HepG2 (cell line): ENCODE data around the gene UTP20. TPM values are rescaled to one million over a fixed set of nuclear protein-coding genes. Genes with fewer than 3 reads are reported as not detected.

Experiments used
- CBFB ChIP-seq: sonication (generic); formaldehyde crosslinking; IDR thresholded peaks from 2 replicates; pipeline ENCODE4 v1.4.0; 2020; ENCODE audit warnings: missing genetic modification reagents
- CEBPG ChIP-seq: IDR thresholded peaks from 2 replicates; pipeline ENCODE4 v1.6.1; 2016
- HOXA3 ChIP-seq: sonication (generic); formaldehyde crosslinking; IDR thresholded peaks from 2 replicates; pipeline ENCODE4 v1.5.0; 2020; ENCODE audit warnings: missing genetic modification reagents
- HOXA9 ChIP-seq: sonication (generic); formaldehyde crosslinking; IDR thresholded peaks from 2 replicates; pipeline ENCODE4 v1.8.1; 2022; ENCODE audit warnings: missing genetic modification reagents, mild to moderate bottlenecking, moderate library complexity, borderline replicate concordance
- KLF16 ChIP-seq, 2 experiments: sonication (generic) in 1 of 2; formaldehyde crosslinking in 1 of 2; IDR thresholded peaks; 2 replicates each; pipeline versions ENCODE4 v1.6.1 to v1.8.0; 2016 to 2023; ENCODE audit warnings: missing genetic modification reagents in 2 of 2, missing compliant biosample characterization in 1 of 2
- ZNF138 ChIP-seq: sonication (generic); formaldehyde crosslinking; IDR thresholded peaks from 2 replicates; pipeline ENCODE4 v1.5.0; 2020; ENCODE audit warnings: mild to moderate bottlenecking, low read depth, missing genetic modification reagents
- ZNF432 ChIP-seq: sonication (generic); formaldehyde crosslinking; IDR thresholded peaks from 2 replicates; pipeline ENCODE4 v1.5.0; 2020; ENCODE audit warnings: missing genetic modification reagents, mild to moderate bottlenecking, borderline replicate concordance
- ZNF850 ChIP-seq: sonication (generic); formaldehyde crosslinking; conservative IDR thresholded peaks from 2 replicates; pipeline ENCODE4 v1.9.0; 2021; ENCODE audit warnings: mild to moderate bottlenecking, missing genetic modification reagents
- polyA plus RNA-seq, 8 experiments: library from polyadenylated mRNA; depleted of rRNA in 3 of 8; stranded (reverse) in 7 of 8; unstranded in 1 of 8; fragments of >200 nt; fragmentation: Illumina TruSeq in 4 of 8; extraction: Trizol in 4 of 8; gene quantifications; 2 replicates each; pipeline versions ENCODE4 v1.2.1 to v1.2.3, GENCODE V29; 2011 to 2016; ENCODE audit warnings: low read depth in 4 of 8, missing spikeins in 1 of 8, mixed read lengths in 1 of 8; ENCODE audit not compliant: insufficient read depth in 1 of 8
- total RNA-seq, 5 experiments: library from RNA; depleted of rRNA; stranded (reverse); fragments of >200 nt; fragmentation: Illumina TruSeq; extraction: Trizol; gene quantifications; 2 replicates each; pipeline ENCODE4 v1.2.3, GENCODE V29; 2016; ENCODE audit warnings: low read depth in 1 of 5
- TF ChIP-seq, protein P1 (sequence below): sonication (generic); formaldehyde crosslinking; IDR thresholded peaks from 2 replicates; pipeline ENCODE4 v1.4.0; 2020; ENCODE audit warnings: missing genetic modification reagents
- TF ChIP-seq, protein P2 (sequence below): sonication (generic); formaldehyde crosslinking; IDR thresholded peaks from 2 replicates; pipeline ENCODE4 v1.4.0; 2020; ENCODE audit warnings: missing genetic modification reagents, borderline replicate concordance
- TF ChIP-seq, protein P3 (sequence below): sonication (generic); formaldehyde crosslinking; IDR thresholded peaks from 2 replicates; pipeline ENCODE4 v1.8.1; 2022; ENCODE audit warnings: low read depth, mild to moderate bottlenecking, missing genetic modification reagents
- TF ChIP-seq, protein P4 (sequence below): sonication (generic); formaldehyde crosslinking; IDR thresholded peaks from 2 replicates; pipeline ENCODE4 v1.4.0; 2020; ENCODE audit warnings: missing genetic modification reagents

UTP20 gene
- total and polyA plus RNA-seq, 2 of the 13 experiments (the other 11 are each of a cell fraction or from before 2014, with no cell fraction given), result 9.0 to 38.5 TPM

DNA sequence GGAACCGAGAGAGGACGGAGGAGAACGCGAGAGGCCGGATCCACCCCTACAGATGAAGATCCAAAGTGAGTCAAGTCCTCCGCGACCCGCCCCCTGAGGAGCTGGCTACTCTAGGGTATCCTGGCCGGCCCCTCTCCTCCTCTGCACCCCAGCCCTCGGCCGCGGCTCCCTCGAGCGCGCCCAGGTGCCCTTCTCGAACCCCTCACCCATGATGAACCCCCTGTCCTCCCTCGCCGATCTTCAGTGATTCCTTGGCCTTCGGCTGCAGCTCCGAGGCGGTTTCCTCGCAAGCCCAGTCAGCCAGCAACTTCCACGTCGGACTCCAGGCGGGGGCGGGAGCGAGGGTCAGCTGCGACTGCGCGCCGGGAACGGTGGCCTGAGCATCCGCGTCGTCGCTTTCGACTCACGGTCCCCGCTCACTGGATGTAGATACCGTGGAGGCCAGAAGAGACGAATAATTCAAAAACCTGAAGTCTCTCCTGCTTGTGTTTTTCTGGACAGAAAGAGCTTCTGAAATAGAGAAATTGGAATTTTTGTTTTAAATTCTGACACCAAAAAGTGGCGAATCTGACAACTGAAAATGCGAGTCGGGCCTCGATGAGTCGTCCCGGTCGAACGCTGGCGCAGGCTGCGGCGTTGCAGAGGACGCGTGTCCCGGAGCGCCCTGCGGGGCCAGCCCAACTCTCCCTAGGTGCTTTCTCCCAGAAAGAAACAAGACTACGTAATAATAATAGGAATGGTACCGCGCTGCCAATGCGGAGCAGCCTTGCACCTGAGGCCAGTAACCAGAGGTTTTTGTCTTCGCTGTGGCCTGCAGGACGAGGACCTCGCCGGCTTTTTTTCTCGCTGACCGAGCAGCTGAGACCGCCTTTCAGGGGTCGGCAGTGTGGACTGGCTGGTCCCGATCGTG is 127.8 kb downstream of the UTP20 start, which contains the start of gene ARL1 (continued):
- TF ChIP-seq, protein P1, sequence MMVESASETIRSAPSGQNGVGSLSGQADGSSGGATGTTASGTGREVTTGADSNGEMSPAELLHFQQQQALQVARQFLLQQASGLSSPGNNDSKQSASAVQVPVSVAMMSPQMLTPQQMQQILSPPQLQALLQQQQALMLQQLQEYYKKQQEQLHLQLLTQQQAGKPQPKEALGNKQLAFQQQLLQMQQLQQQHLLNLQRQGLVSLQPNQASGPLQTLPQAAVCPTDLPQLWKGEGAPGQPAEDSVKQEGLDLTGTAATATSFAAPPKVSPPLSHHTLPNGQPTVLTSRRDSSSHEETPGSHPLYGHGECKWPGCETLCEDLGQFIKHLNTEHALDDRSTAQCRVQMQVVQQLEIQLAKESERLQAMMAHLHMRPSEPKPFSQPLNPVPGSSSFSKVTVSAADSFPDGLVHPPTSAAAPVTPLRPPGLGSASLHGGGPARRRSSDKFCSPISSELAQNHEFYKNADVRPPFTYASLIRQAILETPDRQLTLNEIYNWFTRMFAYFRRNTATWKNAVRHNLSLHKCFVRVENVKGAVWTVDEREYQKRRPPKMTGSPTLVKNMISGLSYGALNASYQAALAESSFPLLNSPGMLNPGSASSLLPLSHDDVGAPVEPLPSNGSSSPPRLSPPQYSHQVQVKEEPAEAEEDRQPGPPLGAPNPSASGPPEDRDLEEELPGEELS, result 0 out of 2 replicates have a peak, but pooled peaks have one; percentile 12
- TF ChIP-seq KLF16 (CRISPR knock-in tag; IDR thresholded peaks at IDR 0.05) (0 out of 4 replicates have a peak, but pooled peaks of 1 of the 2 experiments have one; percentile 76), ZNF138 (CRISPR knock-in tag) (no peak), HOXA9 (0 out of 2 replicates have a peak, but pooled peaks have one; percentile 52), ZNF432 (CRISPR knock-in tag) (no peak), HOXA3 (peak; percentile 80), CEBPG (CRISPR knock-in tag) (no peak), CBFB (CRISPR knock-in tag) (peak; percentile 40; the same call in 1 of the 2 replicates), ZNF850 (CRISPR knock-in tag) (no peak)
- TF ChIP-seq, protein P2, sequence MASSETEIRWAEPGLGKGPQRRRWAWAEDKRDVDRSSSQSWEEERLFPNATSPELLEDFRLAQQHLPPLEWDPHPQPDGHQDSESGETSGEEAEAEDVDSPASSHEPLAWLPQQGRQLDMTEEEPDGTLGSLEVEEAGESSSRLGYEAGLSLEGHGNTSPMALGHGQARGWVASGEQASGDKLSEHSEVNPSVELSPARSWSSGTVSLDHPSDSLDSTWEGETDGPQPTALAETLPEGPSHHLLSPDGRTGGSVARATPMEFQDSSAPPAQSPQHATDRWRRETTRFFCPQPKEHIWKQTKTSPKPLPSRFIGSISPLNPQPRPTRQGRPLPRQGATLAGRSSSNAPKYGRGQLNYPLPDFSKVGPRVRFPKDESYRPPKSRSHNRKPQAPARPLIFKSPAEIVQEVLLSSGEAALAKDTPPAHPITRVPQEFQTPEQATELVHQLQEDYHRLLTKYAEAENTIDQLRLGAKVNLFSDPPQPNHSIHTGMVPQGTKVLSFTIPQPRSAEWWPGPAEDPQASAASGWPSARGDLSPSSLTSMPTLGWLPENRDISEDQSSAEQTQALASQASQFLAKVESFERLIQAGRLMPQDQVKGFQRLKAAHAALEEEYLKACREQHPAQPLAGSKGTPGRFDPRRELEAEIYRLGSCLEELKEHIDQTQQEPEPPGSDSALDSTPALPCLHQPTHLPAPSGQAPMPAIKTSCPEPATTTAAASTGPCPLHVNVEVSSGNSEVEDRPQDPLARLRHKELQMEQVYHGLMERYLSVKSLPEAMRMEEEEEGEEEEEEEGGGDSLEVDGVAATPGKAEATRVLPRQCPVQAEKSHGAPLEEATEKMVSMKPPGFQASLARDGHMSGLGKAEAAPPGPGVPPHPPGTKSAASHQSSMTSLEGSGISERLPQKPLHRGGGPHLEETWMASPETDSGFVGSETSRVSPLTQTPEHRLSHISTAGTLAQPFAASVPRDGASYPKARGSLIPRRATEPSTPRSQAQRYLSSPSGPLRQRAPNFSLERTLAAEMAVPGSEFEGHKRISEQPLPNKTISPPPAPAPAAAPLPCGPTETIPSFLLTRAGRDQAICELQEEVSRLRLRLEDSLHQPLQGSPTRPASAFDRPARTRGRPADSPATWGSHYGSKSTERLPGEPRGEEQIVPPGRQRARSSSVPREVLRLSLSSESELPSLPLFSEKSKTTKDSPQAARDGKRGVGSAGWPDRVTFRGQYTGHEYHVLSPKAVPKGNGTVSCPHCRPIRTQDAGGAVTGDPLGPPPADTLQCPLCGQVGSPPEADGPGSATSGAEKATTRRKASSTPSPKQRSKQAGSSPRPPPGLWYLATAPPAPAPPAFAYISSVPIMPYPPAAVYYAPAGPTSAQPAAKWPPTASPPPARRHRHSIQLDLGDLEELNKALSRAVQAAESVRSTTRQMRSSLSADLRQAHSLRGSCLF (CRISPR knock-in tag), result 0 out of 2 replicates have a peak, but pooled peaks have one; percentile 73
- TF ChIP-seq, protein P3, sequence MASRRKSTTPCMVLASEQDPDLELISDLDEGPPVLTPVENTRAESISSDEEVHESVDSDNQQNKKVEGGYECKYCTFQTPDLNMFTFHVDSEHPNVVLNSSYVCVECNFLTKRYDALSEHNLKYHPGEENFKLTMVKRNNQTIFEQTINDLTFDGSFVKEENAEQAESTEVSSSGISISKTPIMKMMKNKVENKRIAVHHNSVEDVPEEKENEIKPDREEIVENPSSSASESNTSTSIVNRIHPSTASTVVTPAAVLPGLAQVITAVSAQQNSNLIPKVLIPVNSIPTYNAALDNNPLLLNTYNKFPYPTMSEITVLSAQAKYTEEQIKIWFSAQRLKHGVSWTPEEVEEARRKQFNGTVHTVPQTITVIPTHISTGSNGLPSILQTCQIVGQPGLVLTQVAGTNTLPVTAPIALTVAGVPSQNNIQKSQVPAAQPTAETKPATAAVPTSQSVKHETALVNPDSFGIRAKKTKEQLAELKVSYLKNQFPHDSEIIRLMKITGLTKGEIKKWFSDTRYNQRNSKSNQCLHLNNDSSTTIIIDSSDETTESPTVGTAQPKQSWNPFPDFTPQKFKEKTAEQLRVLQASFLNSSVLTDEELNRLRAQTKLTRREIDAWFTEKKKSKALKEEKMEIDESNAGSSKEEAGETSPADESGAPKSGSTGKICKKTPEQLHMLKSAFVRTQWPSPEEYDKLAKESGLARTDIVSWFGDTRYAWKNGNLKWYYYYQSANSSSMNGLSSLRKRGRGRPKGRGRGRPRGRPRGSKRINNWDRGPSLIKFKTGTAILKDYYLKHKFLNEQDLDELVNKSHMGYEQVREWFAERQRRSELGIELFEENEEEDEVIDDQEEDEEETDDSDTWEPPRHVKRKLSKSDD (CRISPR knock-in tag), result peak; percentile 29; the same call in 1 of the 2 replicates
- TF ChIP-seq, protein P4, sequence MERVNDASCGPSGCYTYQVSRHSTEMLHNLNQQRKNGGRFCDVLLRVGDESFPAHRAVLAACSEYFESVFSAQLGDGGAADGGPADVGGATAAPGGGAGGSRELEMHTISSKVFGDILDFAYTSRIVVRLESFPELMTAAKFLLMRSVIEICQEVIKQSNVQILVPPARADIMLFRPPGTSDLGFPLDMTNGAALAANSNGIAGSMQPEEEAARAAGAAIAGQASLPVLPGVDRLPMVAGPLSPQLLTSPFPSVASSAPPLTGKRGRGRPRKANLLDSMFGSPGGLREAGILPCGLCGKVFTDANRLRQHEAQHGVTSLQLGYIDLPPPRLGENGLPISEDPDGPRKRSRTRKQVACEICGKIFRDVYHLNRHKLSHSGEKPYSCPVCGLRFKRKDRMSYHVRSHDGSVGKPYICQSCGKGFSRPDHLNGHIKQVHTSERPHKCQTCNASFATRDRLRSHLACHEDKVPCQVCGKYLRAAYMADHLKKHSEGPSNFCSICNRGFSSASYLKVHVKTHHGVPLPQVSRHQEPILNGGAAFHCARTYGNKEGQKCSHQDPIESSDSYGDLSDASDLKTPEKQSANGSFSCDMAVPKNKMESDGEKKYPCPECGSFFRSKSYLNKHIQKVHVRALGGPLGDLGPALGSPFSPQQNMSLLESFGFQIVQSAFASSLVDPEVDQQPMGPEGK (CRISPR knock-in tag), result peak; percentile 58
